A549 treated with CORT108297 at 1 μM for 4 hours (cell line): ENCODE measurements around the gene HINT3. TPM values are rescaled to one million over a fixed set of nuclear protein-coding genes. Genes with fewer than 3 reads are reported as not detected.

Experiments used
- total RNA-seq: library from RNA; stranded (reverse); fragments of 200-300 nt; extraction: Qiagen RNA extraction; gene quantifications from 5 replicates; pipeline ENCODE4 v1.2.3, GENCODE V29; 2022

Gene HINT3
- 6.6 to 7.5 TPM (median 7.4 TPM) in 5 replicates for total RNA-seq

DNA sequence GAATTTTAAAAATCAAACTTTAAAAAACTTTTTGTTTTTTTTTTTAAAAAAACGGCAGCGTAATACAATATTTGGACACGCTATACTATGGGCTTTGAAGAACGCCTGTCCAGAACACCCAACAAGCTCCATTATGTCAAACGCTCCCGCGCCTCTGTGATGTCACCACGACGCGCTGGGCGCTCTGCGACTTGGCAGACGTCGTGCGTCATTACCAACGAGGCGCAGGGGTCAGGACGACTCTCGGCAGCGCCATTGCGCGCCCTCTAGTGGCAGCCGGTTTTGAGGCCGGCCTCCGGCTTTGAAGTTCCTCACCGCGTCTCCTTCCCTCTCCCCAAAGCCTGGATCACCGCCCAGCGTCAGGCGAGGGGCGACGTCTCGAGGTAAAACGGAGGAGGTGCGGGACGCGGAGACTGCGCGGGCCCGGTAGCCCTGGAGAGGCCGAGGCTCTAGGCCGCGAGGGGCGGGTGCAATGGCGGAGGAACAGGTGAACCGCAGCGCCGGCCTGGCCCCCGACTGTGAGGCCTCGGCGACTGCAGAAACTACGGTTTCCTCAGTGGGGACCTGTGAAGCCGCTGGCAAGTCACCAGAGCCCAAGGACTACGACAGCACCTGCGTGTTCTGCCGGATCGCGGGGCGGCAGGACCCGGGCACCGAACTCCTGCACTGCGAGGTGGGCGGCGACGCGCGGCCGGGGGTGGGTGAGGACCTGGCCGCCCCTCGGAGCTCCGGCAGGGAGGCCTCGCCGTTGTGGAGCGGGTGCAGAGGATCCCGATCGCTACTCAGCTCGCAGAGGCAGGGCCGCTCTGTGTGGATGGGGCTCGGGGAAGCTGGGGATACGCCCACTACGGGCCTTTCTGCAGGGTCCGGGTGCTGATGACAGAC lies at the start of gene HINT3:
Gene HINT3 (plus strand): TSS at position 265 of the 885 bp plus-strand sequence. CDS start 208 bp downstream, at position 473.

DNA sequence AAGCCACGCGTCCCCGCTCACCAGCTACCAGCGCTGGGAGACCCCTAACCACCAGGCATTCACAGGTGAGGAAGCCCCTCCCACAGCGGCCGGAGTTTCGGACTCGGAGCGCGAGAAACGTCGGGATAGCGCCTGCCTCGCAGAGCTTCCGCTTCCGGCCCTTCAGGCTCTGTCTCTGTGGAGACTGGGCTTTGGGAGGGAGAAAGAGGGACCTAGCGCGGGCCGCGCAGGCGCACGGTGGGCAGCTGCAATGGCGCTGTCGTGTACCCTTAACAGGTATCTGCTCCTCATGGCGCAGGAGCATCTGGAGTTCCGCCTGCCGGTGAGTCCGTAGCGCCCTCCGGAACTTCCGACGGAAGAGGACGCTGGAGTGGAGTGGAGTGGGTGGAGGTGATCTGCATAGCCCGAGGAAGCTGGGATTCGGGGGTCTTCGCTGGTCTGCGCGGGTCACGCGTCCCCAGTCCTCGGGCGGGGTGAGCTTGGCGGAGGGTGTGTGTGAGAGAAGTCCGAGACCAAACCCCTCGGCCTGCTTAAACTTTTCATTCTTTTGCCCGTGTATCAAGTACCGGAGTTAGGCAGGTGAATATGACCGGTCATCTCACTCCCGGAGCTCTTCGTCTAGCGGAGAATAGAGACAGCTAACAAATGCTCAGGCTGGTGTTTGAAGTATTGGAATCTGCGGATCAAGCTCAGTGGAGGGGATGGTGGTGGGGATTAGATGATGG lies 29.9 kb downstream of the HINT3 start, which contains the start of gene TRMT11:
Gene TRMT11 (plus strand): TSS at position 240 of the 725 bp plus-strand sequence. CDS start 11 bp downstream, at position 251.

Other genes with a start within 250 kb of the HINT3 start
- 0.03 to 0.14 TPM (median 0.06 TPM) in 4 of 5 replicates, not detected in the other for gene HEY2, start 207.1 kb upstream of the HINT3 start, total RNA-seq
- 15.6 to 26.4 TPM (median 22.1 TPM) in 5 replicates for gene NCOA7, start 165.8 kb upstream of the HINT3 start, total RNA-seq
- 10.6 to 15.2 TPM (median 12.9 TPM) in 5 replicates for gene TRMT11, start 29.8 kb downstream of the HINT3 start, total RNA-seq